GM12874 (cell line): ENCODE data around the gene AUTS2.

Source experiments
- CTCF ChIP-seq: IDR thresholded peaks from 2 replicates; pipeline ENCODE4 v1.5.1; 2011; ENCODE audit warnings: low read depth, mild to moderate bottlenecking, control low read depth, low read length, moderate library complexity; ENCODE audit not compliant: insufficient read depth

AUTS2 gene

GRCh38 chr7:69934144-69934903, 336.0 kb downstream of the AUTS2 start:
- no peak for TF ChIP-seq CTCF

GRCh38 chr7:69935107-69935506, 336.8 kb downstream of the AUTS2 start:
- TF ChIP-seq CTCF: no peak

GRCh38 chr7:69937097-69937496, 338.8 kb downstream of the AUTS2 start:
- no peak for TF ChIP-seq CTCF

- TF ChIP-seq CTCF: no peak
These were observed 341.0 kb downstream of the AUTS2 start for GRCh38 chr7:69939317-69939716.

- no peak for TF ChIP-seq CTCF
These were observed 342.9 kb downstream of the AUTS2 start for GRCh38 chr7:69941077-69941651.

GRCh38 chr7:69942573-69942972, 344.3 kb downstream of the AUTS2 start:
- TF ChIP-seq CTCF: no peak

GRCh38 chr7:69946901-69947300, 348.6 kb downstream of the AUTS2 start:
- TF ChIP-seq CTCF: no peak
